Measurements from ENCODE around the gene ADPRH. TPM values are rescaled to one million over a fixed set of nuclear protein-coding genes. Genes with fewer than 3 reads are reported as not detected.

Gene ADPRH
- total and polyA plus RNA-seq, 12 donors, result 3.4 to 15.3 (median 12.8) TPM

DNA sequence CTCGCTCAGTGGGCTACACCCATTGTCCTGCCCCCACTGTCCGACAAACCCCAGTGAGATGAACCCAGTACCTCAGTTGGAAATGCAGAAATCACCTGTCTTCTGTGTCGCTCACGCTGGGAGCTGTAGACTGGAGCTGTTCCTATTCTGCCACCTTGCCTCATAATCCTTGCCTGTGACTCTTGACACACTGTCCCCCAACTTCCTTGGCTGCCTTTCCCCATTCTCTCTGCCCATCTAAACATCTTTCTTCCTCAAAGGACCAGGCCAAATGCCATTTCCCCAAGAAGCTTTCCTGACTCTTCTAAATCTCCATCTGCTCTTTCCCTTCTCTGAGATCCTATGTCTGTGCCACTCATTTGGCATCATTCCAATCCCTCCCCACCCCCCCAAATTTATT is 10.1 kb upstream of the ADPRH start:
- no peaks in the 10 kb centered on the region for H3K27me3 ChIP-seq
- DNase-seq, result no peak
- H3K36me3 ChIP-seq (replicated peaks in 1 of 2), result no peaks in the 10 kb centered on the region
- H3K27ac ChIP-seq, result peak overlapping the region in 1 of 5 donors; percentile 74
- H3K9me3 ChIP-seq (replicated peaks in 1 of 3), result no peaks in the 10 kb centered on the region
- no peak overlapping the region for H3K4me3 ChIP-seq
- intact Hi-C loops (cut with DNase I), result no loop called here
- TF ChIP-seq, protein P1, sequence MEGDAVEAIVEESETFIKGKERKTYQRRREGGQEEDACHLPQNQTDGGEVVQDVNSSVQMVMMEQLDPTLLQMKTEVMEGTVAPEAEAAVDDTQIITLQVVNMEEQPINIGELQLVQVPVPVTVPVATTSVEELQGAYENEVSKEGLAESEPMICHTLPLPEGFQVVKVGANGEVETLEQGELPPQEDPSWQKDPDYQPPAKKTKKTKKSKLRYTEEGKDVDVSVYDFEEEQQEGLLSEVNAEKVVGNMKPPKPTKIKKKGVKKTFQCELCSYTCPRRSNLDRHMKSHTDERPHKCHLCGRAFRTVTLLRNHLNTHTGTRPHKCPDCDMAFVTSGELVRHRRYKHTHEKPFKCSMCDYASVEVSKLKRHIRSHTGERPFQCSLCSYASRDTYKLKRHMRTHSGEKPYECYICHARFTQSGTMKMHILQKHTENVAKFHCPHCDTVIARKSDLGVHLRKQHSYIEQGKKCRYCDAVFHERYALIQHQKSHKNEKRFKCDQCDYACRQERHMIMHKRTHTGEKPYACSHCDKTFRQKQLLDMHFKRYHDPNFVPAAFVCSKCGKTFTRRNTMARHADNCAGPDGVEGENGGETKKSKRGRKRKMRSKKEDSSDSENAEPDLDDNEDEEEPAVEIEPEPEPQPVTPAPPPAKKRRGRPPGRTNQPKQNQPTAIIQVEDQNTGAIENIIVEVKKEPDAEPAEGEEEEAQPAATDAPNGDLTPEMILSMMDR (IDR thresholded peaks at IDR 0.05), result no peak
- no peak for TF ChIP-seq POLR2A (IDR thresholded peaks at IDR 0.05)
- WGBS, 4 donors, result 63 to 93% (median 88%) methylated on average over 4 of the region's 4 CpGs
- H3K4me1 ChIP-seq (replicated peaks in 1 of 2), result no peaks in the 10 kb centered on the region

DNA sequence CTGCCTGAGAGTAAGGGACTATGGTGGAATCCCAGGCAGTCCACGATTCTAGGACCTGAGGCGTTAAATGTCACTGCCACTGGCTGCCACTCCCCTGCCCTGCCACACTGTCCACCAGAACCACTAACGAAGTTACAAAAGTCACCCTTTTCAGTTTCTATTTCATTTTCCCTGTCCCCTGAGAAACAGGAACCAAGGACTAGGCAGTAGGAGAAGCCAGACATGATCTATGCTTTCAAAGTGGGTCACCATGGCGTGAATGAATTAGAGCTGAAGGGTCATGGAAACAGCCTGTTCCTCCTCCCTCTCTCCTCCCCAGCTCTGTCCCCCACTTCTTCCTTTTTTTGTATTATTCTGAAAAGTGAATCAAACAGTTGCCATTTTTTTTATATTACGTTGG is 9.1 kb upstream of the ADPRH start:
- WGBS, 4 donors, result 61 to 67% (median 64%) methylated on average over 5 of the region's 5 CpGs
- H3K9me3 ChIP-seq (replicated peaks in 1 of 3), result no peaks in the 10 kb centered on the region
- no peak overlapping the region for H3K4me3 ChIP-seq
- intact Hi-C loops (cut with DNase I), result no loop called here
- peak in 2 of 7 donors; percentile 24 to 27 for DNase-seq
- H3K4me1 ChIP-seq (replicated peaks in 1 of 2), result no peaks in the 10 kb centered on the region
- TF ChIP-seq, protein P1 (IDR thresholded peaks at IDR 0.05), result no peak
- TF ChIP-seq POLR2A (IDR thresholded peaks at IDR 0.05), result no peak
- no peaks in the 10 kb centered on the region for H3K27me3 ChIP-seq
- H3K27ac ChIP-seq, result peak overlapping the region in 3 of 5 donors; percentile 13 to 74 (median 66)
- H3K36me3 ChIP-seq (replicated peaks in 1 of 2), result no peaks in the 10 kb centered on the region

DNA sequence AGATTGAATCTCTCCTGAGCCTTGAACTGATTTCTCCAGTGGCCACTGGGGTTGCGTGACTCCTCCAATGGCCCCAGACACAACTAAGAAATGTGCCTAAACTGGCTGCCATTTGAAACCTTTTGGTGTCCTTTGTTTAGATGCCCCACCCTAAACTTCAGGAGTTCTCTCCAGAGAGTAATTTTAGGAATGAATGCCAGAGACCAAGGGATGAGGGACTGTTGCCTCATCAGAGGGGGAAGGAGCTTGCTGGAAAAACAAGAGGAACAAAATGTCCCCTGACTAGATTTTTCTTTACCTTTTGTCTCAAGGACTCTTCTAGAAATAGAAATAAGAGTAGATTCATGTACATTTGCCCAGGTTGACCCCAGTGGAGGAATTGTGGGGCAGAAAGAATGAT is 8.1 kb upstream of the ADPRH start:
- intact Hi-C loops (cut with DNase I), result no loop called here
- TF ChIP-seq POLR2A (IDR thresholded peaks at IDR 0.05), result no peak
- TF ChIP-seq, protein P1 (IDR thresholded peaks at IDR 0.05), result no peak
- H3K27ac ChIP-seq, result peak overlapping the region in 3 of 5 donors; percentile 37 to 74 (median 66)
- 84 to 97% (median 93%) methylated on average over 1 of the region's 1 CpG for WGBS, 4 donors
- DNase-seq, result no peak
- H3K9me3 ChIP-seq (replicated peaks in 1 of 3), result no peaks in the 10 kb centered on the region
- no peaks in the 10 kb centered on the region for H3K36me3 ChIP-seq (replicated peaks in 1 of 2)
- H3K27me3 ChIP-seq, result no peaks in the 10 kb centered on the region
- H3K4me1 ChIP-seq (replicated peaks in 1 of 2), result no peaks in the 10 kb centered on the region
- no peak overlapping the region for H3K4me3 ChIP-seq

DNA sequence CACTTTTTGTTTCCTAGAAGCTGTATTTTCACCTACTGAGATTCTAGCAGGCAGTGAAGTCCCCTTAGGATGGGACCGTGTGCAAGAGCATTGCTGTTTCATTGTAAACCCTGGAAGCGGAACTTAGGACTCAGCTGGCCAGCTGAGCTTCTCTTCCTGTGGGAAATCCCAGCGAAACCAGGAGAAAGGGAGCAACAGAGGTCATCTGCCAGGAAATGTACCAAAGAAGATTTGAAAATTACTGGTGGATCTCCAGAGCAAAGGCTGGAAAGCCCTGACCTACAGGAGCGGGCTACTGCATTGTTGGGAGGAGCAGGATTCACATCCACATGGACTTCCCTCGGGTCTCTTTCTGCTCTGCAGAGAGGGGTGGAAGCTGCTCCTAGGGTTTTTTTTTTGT is 7.6 kb upstream of the ADPRH start:
- peak overlapping the region in 1 of 5 donors; percentile 74 for H3K27ac ChIP-seq
- TF ChIP-seq, protein P1 (IDR thresholded peaks at IDR 0.05), result no peak
- no peak for TF ChIP-seq POLR2A (IDR thresholded peaks at IDR 0.05)
- no peaks in the 10 kb centered on the region for H3K4me1 ChIP-seq (replicated peaks in 1 of 2)
- 56 to 74% (median 72%) methylated on average over 5 of the region's 5 CpGs for WGBS, 4 donors
- no peaks in the 10 kb centered on the region for H3K36me3 ChIP-seq (replicated peaks in 1 of 2)
- no peak overlapping the region for H3K4me3 ChIP-seq
- intact Hi-C loops (cut with DNase I), result no loop called here
- H3K27me3 ChIP-seq, result no peaks in the 10 kb centered on the region
- DNase-seq, result peak in 1 of 7 donors; percentile 17
- H3K9me3 ChIP-seq (replicated peaks in 1 of 3), result no peaks in the 10 kb centered on the region
